Fibroblast of villous mesenchyme (primary cell): ENCODE measurements around the gene ORC2. TPM values are rescaled to one million over a fixed set of nuclear protein-coding genes. Genes with fewer than 3 reads are reported as not detected.

Experiments
- DNase-seq: peaks from one replicate; pipeline ENCODE4 v3.0.0-alpha.2; 2010; ENCODE audit warnings: low read depth
- H3K4me3 ChIP-seq: 2 replicates; pipeline ENCODE4 v1.5.1; 2011; ENCODE audit warnings: low read depth, mild to moderate bottlenecking, low read length
- total RNA-seq: library from RNA; depleted of rRNA; stranded (reverse); fragments of >200 nt; gene quantifications from 2 replicates; pipeline ENCODE4 v1.2.3, GENCODE V29; 2012
- TF ChIP-seq, protein P1 (sequence below): IDR thresholded peaks from 2 replicates; pipeline ENCODE4 v1.5.1; 2012; ENCODE audit warnings: low read depth, mild to moderate bottlenecking, low read length; ENCODE audit not compliant: insufficient read depth

ORC2 gene
- total RNA-seq, 1 donor = 22.5 TPM

DNA sequence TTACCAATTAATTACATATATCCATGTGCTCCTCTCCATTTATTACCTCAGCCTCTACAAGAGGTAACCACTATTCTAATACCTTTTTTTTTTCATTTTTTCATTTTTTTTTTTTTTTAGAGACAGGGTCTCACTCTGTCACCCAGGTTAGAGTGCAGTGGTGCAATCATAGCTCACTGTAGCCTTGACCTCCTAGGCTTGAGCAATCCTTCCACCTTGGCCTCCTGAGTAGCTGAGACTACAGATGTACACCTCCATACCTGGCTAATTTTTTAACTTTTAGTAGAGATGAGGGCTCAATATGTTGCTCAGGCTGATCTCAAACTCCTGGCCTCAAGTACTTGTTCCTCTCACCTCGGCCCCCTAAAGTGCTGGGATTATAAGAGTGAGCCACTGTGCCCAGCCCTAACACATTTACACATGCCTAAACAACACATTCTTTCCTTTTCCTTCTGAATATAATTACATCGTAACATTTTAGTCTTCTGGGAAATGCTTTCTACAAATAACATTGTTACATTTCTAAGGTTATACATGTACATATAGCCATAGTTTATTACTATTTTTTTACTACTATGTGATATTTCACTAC is 85.1 kb downstream of the ORC2 start:
- no peak overlapping the region for H3K4me3 ChIP-seq
- TF ChIP-seq, protein P1, sequence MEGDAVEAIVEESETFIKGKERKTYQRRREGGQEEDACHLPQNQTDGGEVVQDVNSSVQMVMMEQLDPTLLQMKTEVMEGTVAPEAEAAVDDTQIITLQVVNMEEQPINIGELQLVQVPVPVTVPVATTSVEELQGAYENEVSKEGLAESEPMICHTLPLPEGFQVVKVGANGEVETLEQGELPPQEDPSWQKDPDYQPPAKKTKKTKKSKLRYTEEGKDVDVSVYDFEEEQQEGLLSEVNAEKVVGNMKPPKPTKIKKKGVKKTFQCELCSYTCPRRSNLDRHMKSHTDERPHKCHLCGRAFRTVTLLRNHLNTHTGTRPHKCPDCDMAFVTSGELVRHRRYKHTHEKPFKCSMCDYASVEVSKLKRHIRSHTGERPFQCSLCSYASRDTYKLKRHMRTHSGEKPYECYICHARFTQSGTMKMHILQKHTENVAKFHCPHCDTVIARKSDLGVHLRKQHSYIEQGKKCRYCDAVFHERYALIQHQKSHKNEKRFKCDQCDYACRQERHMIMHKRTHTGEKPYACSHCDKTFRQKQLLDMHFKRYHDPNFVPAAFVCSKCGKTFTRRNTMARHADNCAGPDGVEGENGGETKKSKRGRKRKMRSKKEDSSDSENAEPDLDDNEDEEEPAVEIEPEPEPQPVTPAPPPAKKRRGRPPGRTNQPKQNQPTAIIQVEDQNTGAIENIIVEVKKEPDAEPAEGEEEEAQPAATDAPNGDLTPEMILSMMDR = no peak
- DNase-seq = no peak

DNA sequence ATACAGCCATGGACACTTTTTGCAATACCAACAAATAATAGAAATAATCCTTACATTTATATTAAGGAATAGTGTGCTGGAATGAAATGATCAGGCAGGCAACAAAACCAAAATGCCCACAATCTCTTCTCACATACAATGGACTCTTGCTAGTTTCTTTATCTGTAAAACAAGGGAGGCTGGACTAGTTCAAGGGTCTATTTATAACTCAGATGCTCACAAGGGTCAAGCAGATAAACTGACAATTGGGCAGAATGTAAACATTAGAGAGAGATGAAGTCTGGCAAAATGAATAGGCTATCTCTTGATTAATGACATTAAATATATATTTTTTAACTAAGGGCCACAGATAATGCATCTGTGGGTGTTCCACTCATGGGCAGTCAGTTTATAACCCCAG is 86.0 kb downstream of the ORC2 start:
- no peak overlapping the region for H3K4me3 ChIP-seq

DNA sequence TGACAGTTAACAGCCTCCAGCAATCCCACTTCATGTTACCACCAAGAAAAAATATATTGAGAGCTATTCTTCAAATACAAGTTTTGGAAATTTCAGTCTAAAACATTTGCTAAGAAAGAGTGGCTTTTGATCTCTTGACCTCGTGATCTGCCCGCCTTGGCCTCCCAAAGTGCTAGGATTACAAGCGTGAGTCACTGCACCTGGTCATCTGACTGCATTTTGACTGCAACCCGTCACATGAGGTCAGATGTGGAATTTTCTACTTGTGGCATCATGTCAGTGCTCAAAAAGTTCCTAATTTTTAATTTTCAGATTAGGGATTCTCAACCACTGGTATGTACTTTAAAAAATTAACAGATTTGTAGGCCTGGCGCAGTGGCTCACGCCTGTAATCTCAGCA is 89.9 kb downstream of the ORC2 start:
- H3K4me3 ChIP-seq = no peak overlapping the region
- TF ChIP-seq, protein P1 = no peak
- no peak for DNase-seq

More for the DNA sequence above, 86.0 kb downstream of the ORC2 start:
- no peak for DNase-seq
- TF ChIP-seq, protein P1 = no peak

DNA sequence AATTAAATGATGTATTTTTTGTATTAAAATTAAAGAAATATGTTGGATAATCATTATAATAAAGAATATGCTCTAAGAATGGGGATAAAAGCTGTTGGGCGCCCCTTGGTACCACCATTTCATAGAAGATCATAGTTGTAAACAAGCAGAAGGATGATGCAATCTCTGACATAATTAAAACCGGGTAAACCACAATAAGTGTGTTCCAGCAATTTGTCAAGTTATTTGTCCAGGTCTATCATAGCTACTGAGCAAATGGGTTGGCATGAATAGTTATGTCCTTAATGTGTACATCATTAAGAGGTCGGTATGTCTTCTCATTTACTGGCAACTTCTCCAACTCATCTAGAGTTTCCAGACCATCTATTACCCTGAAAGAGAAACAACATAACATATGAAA is 92.3 kb downstream of the ORC2 start:
- H3K4me3 ChIP-seq = no peak overlapping the region
- no peak for DNase-seq
- TF ChIP-seq, protein P1 = no peak

DNA sequence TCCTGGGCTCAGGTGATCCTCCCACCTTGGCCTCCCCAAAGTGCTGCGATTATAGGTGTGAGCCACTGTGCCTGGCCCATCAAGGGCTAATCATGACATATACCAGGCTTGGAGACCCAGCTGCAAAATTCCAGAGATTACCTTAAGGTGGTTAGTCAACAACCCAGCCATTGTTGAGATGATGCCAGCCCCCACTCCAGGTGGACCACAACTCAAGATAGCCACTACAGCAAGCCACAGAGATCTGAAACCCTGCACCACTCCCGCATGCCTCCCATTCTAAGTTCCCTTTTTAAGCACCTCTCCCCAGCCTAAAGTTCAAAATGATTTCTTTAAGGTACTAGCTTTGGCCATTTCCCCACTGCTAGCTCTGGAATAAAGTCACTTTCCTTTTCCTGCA is 94.4 kb downstream of the ORC2 start:
- no peak overlapping the region for H3K4me3 ChIP-seq
- TF ChIP-seq, protein P1 = no peak
- DNase-seq = no peak

DNA sequence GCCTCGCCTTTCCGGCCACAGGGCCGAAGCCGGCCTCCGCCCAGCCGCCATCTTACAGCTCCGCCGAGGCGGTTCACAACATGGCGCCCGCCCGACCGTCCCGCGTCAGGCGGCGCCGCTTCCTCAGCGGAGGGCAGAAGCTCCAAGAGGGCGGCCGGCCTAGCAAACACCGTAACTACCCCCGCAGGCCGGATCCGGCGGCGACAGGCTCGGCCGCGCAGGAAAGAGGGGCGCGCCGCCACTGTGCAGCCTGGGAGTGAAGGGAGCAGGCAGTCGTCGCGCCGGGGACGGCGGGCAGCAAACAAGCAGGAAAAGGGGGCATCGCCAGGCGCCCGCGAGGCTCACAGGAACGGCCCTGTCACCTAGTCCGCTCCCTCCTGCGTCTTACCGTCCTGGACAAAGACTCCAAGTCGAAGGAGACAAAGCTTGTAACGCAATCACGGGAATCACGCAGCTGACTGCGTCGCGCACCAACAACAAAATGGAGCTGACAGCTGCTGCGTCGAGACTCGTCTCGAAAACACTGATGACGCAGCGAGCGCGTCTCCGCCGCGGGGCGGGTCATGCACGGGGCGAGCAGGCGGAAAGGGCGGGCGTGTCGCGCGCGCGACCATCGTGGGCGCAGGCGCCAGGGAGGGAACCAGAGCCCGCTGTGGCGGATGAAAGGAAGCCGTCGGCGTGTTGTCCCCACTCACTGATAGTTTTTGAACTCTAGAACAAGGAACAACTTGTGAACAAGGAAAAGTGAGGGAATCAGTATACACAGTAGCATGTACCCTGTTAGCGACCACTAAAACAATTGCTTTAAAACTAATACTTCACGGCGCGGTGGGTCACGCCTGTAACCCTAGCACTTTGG is 99.1 kb downstream of the ORC2 start, which contains the start of gene CLK1:
CLK1 (minus strand) TSS at position 483 of the 859 bp plus-strand sequence. CDS start 2,796 bp downstream, outside the sequence.
- H3K4me3 ChIP-seq = peak within 1 kb of the TSS; percentile 91
- TF ChIP-seq, protein P1 = no peak
- peak; percentile 95 for DNase-seq
